ENCODE data around the gene BIRC2.

DNA sequence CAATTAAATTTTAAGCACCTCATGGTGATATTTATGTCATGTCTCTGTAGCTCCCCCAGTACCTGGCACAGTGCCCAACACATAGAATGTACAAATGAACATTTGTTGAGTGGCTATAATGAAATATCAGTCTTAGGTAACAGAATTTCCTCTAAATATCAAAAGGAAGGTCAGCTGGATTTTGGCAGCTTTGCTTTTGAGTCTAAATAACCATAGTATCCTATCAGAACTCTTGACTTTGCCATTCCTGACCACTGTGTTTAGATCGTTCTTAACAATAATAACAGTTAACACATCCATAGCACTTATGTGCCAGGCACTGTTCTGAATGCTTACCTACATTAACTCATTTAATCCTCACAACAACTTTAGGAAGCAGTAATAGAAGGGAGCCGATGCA lies 79.0 kb downstream of the BIRC2 start:
- TF ChIP-seq POLR2A (IDR thresholded peaks at IDR 0.05): no peak
- TF ChIP-seq POLR2AphosphoS5 (IDR thresholded peaks at IDR 0.05): no peak
- TF ChIP-seq, protein P1, sequence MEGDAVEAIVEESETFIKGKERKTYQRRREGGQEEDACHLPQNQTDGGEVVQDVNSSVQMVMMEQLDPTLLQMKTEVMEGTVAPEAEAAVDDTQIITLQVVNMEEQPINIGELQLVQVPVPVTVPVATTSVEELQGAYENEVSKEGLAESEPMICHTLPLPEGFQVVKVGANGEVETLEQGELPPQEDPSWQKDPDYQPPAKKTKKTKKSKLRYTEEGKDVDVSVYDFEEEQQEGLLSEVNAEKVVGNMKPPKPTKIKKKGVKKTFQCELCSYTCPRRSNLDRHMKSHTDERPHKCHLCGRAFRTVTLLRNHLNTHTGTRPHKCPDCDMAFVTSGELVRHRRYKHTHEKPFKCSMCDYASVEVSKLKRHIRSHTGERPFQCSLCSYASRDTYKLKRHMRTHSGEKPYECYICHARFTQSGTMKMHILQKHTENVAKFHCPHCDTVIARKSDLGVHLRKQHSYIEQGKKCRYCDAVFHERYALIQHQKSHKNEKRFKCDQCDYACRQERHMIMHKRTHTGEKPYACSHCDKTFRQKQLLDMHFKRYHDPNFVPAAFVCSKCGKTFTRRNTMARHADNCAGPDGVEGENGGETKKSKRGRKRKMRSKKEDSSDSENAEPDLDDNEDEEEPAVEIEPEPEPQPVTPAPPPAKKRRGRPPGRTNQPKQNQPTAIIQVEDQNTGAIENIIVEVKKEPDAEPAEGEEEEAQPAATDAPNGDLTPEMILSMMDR (IDR thresholded peaks at IDR 0.05): no peak

All from stomach (tissue), 4 donors.